Hematopoietic multipotent progenitor cell treated with erythropoietin and hydrocortisone succinate and interleukin-3 and kit ligand, for 6 days (in vitro differentiated cells): ENCODE measurements around the gene C14orf132.
"Not testable (repeated sequence)": the region's sequence is repeated elsewhere in the genome, so short reads cannot be mapped to it uniquely, and the experiment has no call there.

ENCODE experiments used
- DNase-seq: peaks from one replicate; pipeline ENCODE4 v3.0.0-alpha.2; 2015

C14orf132 gene

DNA sequence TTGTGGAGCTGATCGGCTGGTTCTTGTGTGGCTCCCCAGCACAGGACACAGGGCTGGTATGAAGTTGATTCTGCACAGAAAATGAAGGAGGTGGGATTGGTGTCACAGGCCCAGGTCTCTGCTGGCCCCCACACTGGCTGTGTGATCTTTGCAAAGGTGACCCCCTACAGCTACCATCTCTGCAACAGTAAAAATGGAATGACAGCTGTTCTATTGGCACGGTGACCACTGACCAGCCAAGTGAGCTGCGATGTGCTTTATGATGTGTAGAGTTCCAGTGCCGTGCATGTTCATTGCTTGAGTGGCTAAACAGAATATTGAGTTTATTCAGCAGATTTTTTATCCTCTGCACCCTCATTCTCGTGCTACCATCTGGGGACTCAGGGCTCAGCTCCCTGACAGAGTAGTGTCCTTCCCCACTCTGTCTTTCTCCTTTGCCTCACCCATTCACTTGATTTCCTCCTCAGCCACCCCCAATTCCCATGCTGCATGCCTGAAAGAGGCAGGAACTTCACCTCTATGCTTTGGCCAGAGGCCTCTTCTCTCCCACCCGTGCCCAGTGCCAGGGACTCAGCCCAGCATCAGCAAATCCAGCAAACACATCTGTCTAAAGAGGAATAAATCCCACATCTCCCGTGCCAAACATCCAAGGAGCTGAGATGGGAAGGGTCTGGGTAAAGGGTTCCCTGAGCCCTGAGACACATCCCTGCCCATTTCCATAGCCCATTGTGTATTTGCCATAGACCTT lies 21.2 kb downstream of the C14orf132 start:
- no peak for DNase-seq

- no peak for DNase-seq
Observed at GRCh38 chr14:96062010-96062409, 22.8 kb downstream of the C14orf132 start.

DNA sequence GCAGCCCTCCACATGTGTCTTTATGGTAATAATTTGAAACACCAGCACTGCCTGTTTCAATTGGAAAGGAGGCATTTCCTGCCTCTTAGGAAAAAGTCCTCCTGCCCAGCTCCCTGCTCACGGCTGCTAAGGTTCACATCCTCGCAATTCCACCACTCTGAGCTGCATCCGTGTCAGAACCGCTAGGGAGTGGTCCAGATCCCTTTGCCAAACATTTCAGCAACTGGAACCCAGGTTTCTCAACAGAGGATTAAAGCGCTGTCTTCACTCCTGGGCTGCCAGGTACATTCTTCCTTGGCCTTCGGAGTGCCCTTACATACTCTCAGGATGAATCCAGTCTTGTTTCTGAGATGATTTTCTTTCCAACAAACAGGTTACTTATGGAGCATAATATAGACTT lies 23.3 kb downstream of the C14orf132 start:
- no peak for DNase-seq

DNA sequence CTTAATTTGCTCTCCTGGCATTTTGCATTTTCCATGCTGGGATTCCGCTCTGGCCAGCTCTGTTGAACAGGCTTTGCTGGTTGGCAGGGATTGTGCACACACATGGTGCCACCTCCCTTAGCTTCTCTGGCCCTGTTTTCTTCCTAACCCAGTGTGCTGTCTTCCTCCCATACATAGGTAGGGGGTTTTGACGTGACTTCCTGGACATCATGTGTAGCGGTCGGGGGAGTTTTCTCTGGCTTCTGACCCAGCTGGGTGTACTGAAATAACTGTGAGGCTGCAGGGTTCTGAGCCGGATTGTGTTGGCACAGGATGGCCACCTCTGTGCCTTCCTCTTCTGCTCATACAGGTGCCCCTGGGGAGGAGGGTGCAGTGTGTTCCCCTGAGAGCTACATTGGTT lies 25.7 kb downstream of the C14orf132 start:
- no peak for DNase-seq

DNA sequence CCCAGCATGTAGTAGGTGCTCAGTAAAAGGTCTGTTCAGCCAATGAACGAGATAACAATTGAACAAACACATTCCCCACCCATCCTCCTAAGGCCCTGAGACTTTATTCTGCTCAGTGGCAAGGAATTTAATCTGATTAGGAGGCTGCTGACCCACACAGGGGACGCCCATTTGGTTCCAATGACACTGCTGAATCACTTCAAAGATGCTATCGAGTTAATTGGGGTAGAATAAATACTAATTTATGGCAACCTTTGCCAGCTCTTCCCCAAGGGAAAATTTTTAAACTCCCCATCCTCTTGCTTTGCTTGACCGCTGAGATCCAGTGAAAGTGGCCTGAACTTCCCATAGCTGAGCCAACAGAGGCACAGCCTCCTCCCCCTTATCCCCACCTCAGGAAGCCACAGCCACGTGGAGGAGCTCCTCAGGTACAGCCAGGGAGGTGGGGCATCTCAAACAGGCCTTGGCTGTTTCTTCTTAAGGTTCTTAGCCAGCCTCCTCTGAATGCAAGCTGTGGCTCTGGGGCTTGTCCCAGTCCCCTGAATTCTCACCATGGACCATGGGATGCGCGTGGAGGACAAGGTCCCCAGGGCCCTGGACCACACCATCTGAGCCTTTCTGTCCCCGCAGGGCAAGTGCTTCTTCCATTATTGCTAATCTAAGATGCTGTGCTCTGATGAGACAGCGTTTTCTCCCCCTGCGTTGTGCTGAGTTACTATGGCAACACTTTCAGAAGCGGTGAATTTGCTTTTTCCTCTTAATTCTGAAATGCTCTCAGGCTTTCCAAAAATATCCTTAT lies 26.7 kb downstream of the C14orf132 start:
- no peak for DNase-seq

DNA sequence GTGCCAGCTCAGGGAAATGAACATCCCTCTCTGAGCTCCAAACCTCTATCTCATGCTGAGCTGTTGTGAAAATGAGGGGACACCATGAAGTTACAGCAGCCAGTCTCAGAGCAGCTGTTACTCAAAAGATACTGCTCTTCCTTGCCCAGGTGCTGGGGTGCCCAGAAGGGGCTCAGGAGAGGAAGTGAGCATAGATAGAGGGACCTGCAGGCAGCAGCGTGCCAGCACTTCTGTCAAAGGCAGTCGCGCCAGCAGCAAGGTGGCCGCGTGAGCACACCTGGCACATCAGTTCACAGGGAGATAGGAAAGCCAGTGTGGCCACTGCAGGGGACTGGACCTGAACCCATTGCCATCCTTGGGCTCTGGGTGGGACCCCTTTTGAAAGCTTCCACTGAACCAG lies 27.8 kb downstream of the C14orf132 start:
- no peak for DNase-seq

DNA sequence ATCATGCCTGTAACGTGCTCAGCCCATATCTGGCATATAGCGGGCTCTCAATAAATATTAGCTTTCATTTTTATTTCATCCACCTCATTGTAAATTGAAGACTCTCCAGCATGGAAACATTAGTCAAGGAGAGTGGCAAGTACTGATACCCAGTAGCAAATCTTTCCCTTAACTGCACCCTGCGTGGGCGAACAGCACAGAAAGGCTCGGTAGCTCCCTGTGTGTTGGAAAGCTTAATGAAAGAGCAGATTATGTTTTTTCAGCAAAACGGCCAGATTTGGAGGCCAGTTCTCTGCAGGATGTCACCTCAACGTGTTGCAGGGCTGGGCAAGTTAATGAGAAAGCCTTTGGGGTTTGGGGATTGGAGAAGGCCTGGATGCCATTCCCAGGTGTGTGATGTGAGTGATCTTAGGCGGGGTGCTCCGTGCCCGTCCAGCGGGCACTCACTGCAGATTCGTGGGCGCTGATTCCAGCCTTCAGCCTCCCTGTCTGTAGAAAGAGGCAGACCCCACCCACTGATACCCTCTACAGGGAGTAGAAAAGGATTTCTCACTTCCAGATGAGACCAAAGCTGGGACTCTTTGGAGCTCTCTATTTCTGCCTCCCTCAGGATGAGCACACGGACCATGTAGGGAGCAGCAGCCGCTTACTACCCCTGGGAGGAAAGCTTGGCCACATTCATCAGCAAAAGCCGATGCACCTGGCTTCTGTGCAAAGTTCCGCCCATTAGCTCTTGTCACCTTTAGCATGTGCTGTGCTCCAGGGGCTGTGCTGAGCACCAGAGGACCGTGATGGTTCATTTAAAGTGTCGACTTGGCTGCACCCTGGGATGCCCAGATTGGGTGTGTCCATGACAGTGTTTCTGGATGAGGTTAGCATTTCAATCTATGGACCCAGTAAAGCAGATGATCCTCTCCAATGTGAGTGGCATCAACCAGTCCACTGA lies 29.1 kb downstream of the C14orf132 start:
- DNase-seq = no peak

- DNase-seq = no peak
Observed at GRCh38 chr14:96069421-96069820, 30.3 kb downstream of the C14orf132 start.

DNA sequence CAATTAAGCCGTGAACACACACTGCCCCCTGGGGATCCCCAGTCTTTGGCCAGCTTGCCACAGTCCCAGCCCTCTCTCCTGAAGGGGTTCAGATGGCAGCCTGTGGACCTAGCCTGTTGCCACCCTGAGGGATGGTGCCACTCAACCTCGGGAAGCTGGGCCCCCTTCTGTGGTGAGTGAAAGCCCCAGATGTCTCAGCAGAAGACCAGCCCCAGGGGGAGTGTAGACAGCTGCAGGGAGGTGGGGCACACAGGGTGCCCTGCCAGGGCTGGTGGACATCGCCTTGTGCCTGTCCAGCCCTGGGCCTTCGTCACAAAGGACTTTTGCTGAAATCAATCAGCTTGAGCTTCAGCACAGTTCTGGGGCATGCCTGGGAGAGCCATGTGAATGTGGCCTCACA lies 32.4 kb downstream of the C14orf132 start:
- DNase-seq = no peak

GRCh38 chr14:96072076-96072475 lies 32.9 kb downstream of the C14orf132 start:
- no peak for DNase-seq

- DNase-seq = no peak
Observed at GRCh38 chr14:96072746-96073145, 33.6 kb downstream of the C14orf132 start.

- not testable (repeated sequence) for DNase-seq
Observed at GRCh38 chr14:96073260-96074039, 34.3 kb downstream of the C14orf132 start.

DNA sequence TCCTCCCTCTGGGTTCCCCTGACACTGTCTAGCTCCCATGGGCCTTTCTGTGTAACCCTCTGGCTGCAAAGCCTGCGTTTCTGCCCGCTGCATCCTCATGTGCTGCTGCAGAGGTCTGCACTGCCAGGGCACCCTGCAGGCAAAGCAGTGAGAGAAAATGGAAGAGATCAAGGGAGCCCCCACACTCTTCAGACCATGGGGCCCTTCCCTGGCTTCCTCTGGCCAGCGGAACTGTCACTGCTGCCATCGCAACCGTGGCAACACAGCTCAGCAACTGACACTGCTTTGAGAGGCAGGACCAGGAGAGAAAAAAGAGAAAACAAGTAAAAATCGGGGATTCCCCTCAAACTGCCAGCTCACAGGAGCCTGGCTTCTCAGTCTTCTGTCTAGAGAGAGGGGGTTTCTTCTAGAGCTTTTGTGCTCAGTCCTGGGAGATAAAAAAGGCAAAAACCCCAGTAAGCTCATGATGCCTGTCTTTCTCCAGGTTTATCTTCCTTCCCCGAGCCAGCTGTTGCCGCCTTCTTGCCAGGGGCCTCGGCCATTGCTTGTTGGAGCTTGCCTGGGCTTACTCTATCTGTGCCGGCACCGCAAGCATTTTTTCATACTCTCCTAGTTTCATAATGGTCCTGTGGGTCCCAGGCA lies 38.9 kb downstream of the C14orf132 start:
- no peak for DNase-seq

- no peak for DNase-seq
Observed at GRCh38 chr14:96078625-96079016, 39.5 kb downstream of the C14orf132 start.

DNA sequence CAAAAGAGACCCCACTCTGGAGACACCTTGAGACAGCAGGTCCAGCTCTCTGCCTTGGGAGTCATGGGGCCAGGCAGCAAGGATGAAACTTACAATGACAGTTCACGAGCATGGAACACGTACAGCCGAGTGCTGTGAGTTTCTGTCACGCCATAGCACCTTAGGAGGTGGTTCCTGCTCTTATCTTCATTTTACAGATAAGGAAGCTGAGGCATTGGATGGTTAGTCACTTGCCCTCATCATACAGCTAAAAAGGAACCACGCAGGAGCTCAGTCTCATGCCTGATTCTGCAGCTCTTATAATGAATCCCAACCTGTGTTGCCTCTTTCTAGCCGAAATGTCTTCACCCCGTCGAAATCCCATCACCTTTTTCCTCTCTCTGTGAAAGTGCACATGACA lies 39.9 kb downstream of the C14orf132 start:
- no peak for DNase-seq

- DNase-seq = no peak
Observed at GRCh38 chr14:96080571-96080970, 41.4 kb downstream of the C14orf132 start.

DNA sequence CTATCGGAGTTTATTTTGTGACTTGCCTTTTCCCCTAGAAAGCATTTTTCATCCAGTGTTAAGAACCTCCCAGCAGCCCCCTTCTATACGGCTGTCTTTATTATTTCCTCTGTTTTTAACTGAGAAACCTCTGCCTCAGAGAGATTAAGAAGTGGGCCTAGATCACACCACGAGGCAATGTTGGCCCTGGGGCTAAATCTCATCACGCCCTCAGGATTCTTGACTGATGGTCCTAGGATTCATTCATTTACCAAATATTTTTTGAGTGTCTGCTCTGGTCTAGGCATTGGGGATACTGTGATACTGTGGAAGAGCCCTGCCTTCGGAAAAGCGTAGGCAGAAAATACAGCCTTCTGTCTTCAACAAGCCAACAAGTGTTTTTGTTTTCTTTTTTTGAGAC lies 42.1 kb downstream of the C14orf132 start:
- DNase-seq = no peak

DNA sequence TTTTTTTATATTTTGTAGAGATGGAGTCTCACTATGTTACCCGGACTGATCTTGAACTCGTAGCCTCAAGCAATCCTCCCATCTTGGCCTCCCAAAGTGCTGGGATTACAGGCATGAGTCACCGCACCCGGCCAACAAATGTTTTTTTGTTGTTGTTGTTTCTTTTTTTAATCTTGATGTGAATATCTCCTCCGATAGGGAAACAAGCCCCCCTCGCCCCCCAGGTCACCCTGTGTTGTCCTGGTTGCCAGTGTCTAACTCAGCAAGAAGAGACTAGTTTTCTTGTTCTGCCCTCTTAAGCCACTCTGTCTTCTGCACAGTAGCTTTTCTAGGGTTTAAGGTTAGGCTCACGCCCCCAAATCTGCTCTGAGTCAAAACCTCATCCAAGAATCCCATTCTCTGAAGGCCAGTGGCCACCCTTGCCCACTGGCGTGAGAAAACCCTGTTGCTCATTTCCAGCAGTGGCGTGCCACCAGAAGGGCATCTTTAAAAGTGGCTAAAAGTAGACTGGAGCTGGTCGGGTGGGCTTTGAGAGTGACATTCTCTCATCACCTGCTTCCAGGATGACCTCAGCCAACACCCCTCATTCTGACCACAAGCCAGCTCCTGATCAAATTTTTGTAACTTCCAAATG lies 42.7 kb downstream of the C14orf132 start:
- no peak for DNase-seq

- DNase-seq = no peak
Observed at GRCh38 chr14:96082420-96083300, 43.5 kb downstream of the C14orf132 start.

GRCh38 chr14:96083667-96084320 lies 44.6 kb downstream of the C14orf132 start:
- DNase-seq = no peak
